ENCODE measurements around the gene NDUFS8. TPM values are rescaled to one million over a fixed set of nuclear protein-coding genes. Genes with fewer than 3 reads are reported as not detected.

The NDUFS8 gene
- total and polyA plus RNA-seq, 2 of the 13 experiments (the other 11 are each of a cell fraction or from before 2014, with no cell fraction given) = 96.7 to 158 TPM

GRCh38 chr11:68051191-68052136 is 21.0 kb downstream of the NDUFS8 start:
- BruUV-seq (replicated peaks) = no TSS peak
- in situ Hi-C loops (cut with HindIII; ENCODE audit: extremely low pct_ligation_motif_present, low pct_unique_long_range_greater_than_20kb) = no loop called here
- Histone ChIP-seq H4K20me1 (ENCODE audit: insufficient read depth, low read length) (peaks cover 5% of the 10 kb centered on the region; the same call in 1 of the 2 replicates), H3K36me3 (replicated peaks in 1 of 2; ENCODE audit: control insufficient read depth in 1 of 2, insufficient read depth in 2 of 2, low read length in 2 of 2) (peaks cover 18 to 30% of the 10 kb centered on the region in 2 experiments), H3K4me2 (ENCODE audit: low read depth, low read length) (no peak overlapping the region), H3K9ac (ENCODE audit: insufficient read depth, low read depth, low read length) (no peak overlapping the region), H3K4me1 (ENCODE audit: insufficient read depth, low read length) (no peaks in the 10 kb centered on the region), H3K79me2 (ENCODE audit: insufficient read depth, low read length) (no peaks in the 10 kb centered on the region), H3K27me3 (ENCODE audit: control insufficient read depth in 1 of 2, insufficient read depth in 2 of 2, low read length in 2 of 2) (no peaks in the 10 kb centered on the region), H3K9me3 (ENCODE audit: low read length) (no peaks in the 10 kb centered on the region), H3K4me3 (replicated peaks in 1 of 3; ENCODE audit: insufficient read depth in 1 of 3, low read depth in 2 of 3, low read length in 3 of 3) (no peak overlapping the region), H2AFZ (ENCODE audit: low read length) (no peak overlapping the region), H3K27ac (ENCODE audit: extremely low read length, insufficient read depth, low read length) (no peak overlapping the region)
- WGBS (ENCODE audit: low lambda C conversion rate) = 95% methylated on average over 12 of the region's 14 CpGs
- FAIRE-seq (no peak), ATAC-seq (peak; percentile 17), DNase-seq (ENCODE audit: low spot score) (no peak)
- intact Hi-C loops (cut with micrococcal nuclease; ENCODE audit: unreplicated experiment) = no loop called here
- POLR2A ChIA-PET = interaction anchor here (1.1 to 2.8 kb wide), 7 partner anchors 9 to 41 kb away, joined by 3 to 11 read pairs (median 6); partner anchors contain the start of genes ALDH3B1 and TCIRG1
- CTCF ChIA-PET (ENCODE audit: low intra/inter-chr PET ratio, low total read pairs) = no interaction called here
- TF ChIP-seq TBX3 (IDR thresholded peaks at IDR 0.05; ENCODE audit: borderline replicate concordance) (no peak), STAG1 (CRISPR knock-in tag; IDR thresholded peaks at IDR 0.05) (no peak), AGO2 (optimal IDR thresholded peaks at IDR 0.05; ENCODE audit: low read depth, low read length) (peak; percentile 75), AKAP8 (CRISPR knock-in tag; IDR thresholded peaks at IDR 0.05) (peak; percentile 88), ZNF589 (CRISPR knock-in tag; conservative IDR thresholded peaks at IDR 0.05) (0 out of 2 replicates have a peak, but pooled peaks have one; percentile 20), FIP1L1 (IDR thresholded peaks at IDR 0.05; ENCODE audit: borderline replicate concordance, insufficient read depth, low read depth, low read length) (0 out of 2 replicates have a peak, but pooled peaks have one; percentile 2), RELA (CRISPR knock-in tag; IDR thresholded peaks at IDR 0.05) (no peak), ZNF546 (CRISPR knock-in tag; conservative IDR thresholded peaks at IDR 0.05) (0 out of 2 replicates have a peak, but pooled peaks have one; percentile 28), ZNF780A (CRISPR knock-in tag; IDR thresholded peaks at IDR 0.05) (no peak; the same call in 1 of the 2 replicates), ZC3H13 (CRISPR knock-in tag; IDR thresholded peaks at IDR 0.05) (peak; percentile 13), SAFB2 (CRISPR knock-in tag; IDR thresholded peaks at IDR 0.05; ENCODE audit: borderline replicate concordance, low read depth) (0 out of 2 replicates have a peak, but pooled peaks have one; percentile 32), YY1 (IDR thresholded peaks at IDR 0.05; ENCODE audit: insufficient read depth, insufficient replicate concordance, low read depth, low read length) (no peak), POLR2A (IDR thresholded peaks at IDR 0.05; ENCODE audit: insufficient read depth in 1 of 2, low read depth in 2 of 2, low read length in 2 of 2) (peak in 1 of 2 experiments; percentile 60; a peak in 2 of 4 replicates), NRL (CRISPR knock-in tag; IDR thresholded peaks at IDR 0.05; ENCODE audit: borderline replicate concordance) (0 out of 2 replicates have a peak, but pooled peaks have one; percentile 13), POLR2G (IDR thresholded peaks at IDR 0.05; ENCODE audit: low read depth, low read length) (peak; percentile 9), SPEN (CRISPR knock-in tag; IDR thresholded peaks at IDR 0.05; ENCODE audit: low read depth) (0 out of 2 replicates have a peak, but pooled peaks have one; percentile 30), RBM22 (optimal IDR thresholded peaks at IDR 0.05; ENCODE audit: low read length) (peak; percentile 12)
